ENCODE data around the gene QRICH1. TPM values are rescaled to one million over a fixed set of nuclear protein-coding genes. Genes with fewer than 3 reads are reported as not detected.

QRICH1 gene
- total RNA-seq, 1 donor from 2014 or later: 39.2 TPM

- H3K36me3 ChIP-seq (ENCODE audit: control insufficient read depth, insufficient read depth, low read length): peaks cover 39% of the 10 kb centered on the region
- TF ChIP-seq CTCF (IDR thresholded peaks at IDR 0.05; ENCODE audit: insufficient read depth, low read length, severe bottlenecking): no peak
- no peak for DNase-seq (ENCODE audit: low read depth)
These were observed 67.9 kb downstream of the QRICH1 start for GRCh38 chr3:49025793-49026520.

GRCh38 chr3:49025005-49025792, 68.7 kb downstream of the QRICH1 start:
- Histone ChIP-seq H3K27me3 (ENCODE audit: control insufficient read depth, insufficient read depth, low read length) (no peaks in the 10 kb centered on the region), H3K36me3 (ENCODE audit: control insufficient read depth, insufficient read depth, low read length) (peaks cover 38% of the 10 kb centered on the region), H3K4me3 (ENCODE audit: low read depth, low read length) (no peak overlapping the region)
- no peak for FAIRE-seq
- no peak for TF ChIP-seq CTCF (IDR thresholded peaks at IDR 0.05; ENCODE audit: insufficient read depth, low read length, severe bottlenecking)
- DNase-seq (ENCODE audit: low read depth): no peak

More at GRCh38 chr3:49025793-49026520, 67.9 kb downstream of the QRICH1 start:
- Histone ChIP-seq H3K27me3 (ENCODE audit: control insufficient read depth, insufficient read depth, low read length) (no peaks in the 10 kb centered on the region), H3K4me3 (ENCODE audit: low read depth, low read length) (no peak overlapping the region)
- no peak for FAIRE-seq

- H3K36me3 ChIP-seq (ENCODE audit: control insufficient read depth, insufficient read depth, low read length): peaks cover 38% of the 10 kb centered on the region
- no peaks in the 10 kb centered on the region for H3K27me3 ChIP-seq (ENCODE audit: control insufficient read depth, insufficient read depth, low read length)
These were observed 69.4 kb downstream of the QRICH1 start for GRCh38 chr3:49024449-49024848.

GRCh38 chr3:49023775-49024174, 70.1 kb downstream of the QRICH1 start:
- no peak overlapping the region for H3K4me3 ChIP-seq (ENCODE audit: low read depth, low read length)
- no peaks in the 10 kb centered on the region for H3K27me3 ChIP-seq (ENCODE audit: control insufficient read depth, insufficient read depth, low read length)
- TF ChIP-seq CTCF (IDR thresholded peaks at IDR 0.05; ENCODE audit: insufficient read depth, low read length, severe bottlenecking): no peak
- DNase-seq (ENCODE audit: low read depth) (no peak), FAIRE-seq (no peak)
- H3K36me3 ChIP-seq (ENCODE audit: control insufficient read depth, insufficient read depth, low read length): peaks cover 38% of the 10 kb centered on the region

More at GRCh38 chr3:49024449-49024848, 69.4 kb downstream of the QRICH1 start:
- FAIRE-seq: no peak
- no peak for DNase-seq (ENCODE audit: low read depth)
- no peak overlapping the region for H3K4me3 ChIP-seq (ENCODE audit: low read depth, low read length)
- no peak for TF ChIP-seq CTCF (IDR thresholded peaks at IDR 0.05; ENCODE audit: insufficient read depth, low read length, severe bottlenecking)

- peaks cover 34% of the 10 kb centered on the region for H3K36me3 ChIP-seq (ENCODE audit: control insufficient read depth, insufficient read depth, low read length)
- TF ChIP-seq CTCF (IDR thresholded peaks at IDR 0.05; ENCODE audit: insufficient read depth, low read length, severe bottlenecking): no peak
- peak overlapping the region; percentile 93 for H3K4me3 ChIP-seq (ENCODE audit: low read depth, low read length)
- no peak for FAIRE-seq
- DNase-seq (ENCODE audit: low read depth): no peak
- H3K27me3 ChIP-seq (ENCODE audit: control insufficient read depth, insufficient read depth, low read length): no peaks in the 10 kb centered on the region
These were observed 71.1 kb downstream of the QRICH1 start for GRCh38 chr3:49022688-49023171.
